H9 (cell line): Measurements from ENCODE around the gene CLINT1. TPM values are rescaled to one million over a fixed set of nuclear protein-coding genes. Genes with fewer than 3 reads are reported as not detected.

ENCODE experiments used
- DNase-seq: peaks from one replicate; pipeline ENCODE4 v3.0.0-alpha.2; 2017
- H2AFZ ChIP-seq: one replicate; pipeline ENCODE4 v1.6.1; 2013; ENCODE audit warnings: mild to moderate bottlenecking, low read length, control low read depth, moderate library complexity
- H2AK5ac ChIP-seq: 2 replicates; pipeline ENCODE4 v1.6.1; 2013; ENCODE audit warnings: low read length, control low read depth, mixed read lengths; ENCODE audit not compliant: insufficient read length
- H2BK120ac ChIP-seq: one replicate; pipeline ENCODE4 v1.6.1; 2013; ENCODE audit warnings: low read depth, mild to moderate bottlenecking, low read length, control low read depth, inconsistent platforms; ENCODE audit not compliant: poor library complexity, severe bottlenecking
- H2BK12ac ChIP-seq: 2 replicates; pipeline ENCODE4 v1.6.1; 2013; ENCODE audit warnings: low read length, control low read depth, mixed read lengths, low read depth; ENCODE audit not compliant: insufficient read length
- H2BK15ac ChIP-seq: 2 replicates; pipeline ENCODE4 v1.6.1; 2013; ENCODE audit warnings: low read depth, low read length, control low read depth
- H2BK20ac ChIP-seq: one replicate; pipeline ENCODE4 v1.6.1; 2013; ENCODE audit warnings: low read depth, mild to moderate bottlenecking, low read length, control low read depth, inconsistent platforms; ENCODE audit not compliant: poor library complexity, severe bottlenecking
- H2BK5ac ChIP-seq: 2 replicates; pipeline ENCODE4 v1.6.1; 2013; ENCODE audit warnings: low read length, control low read depth, mixed read lengths; ENCODE audit not compliant: insufficient read length
- H3K14ac ChIP-seq: 2 replicates; pipeline ENCODE4 v1.6.1; 2013; ENCODE audit warnings: low read length, control low read depth; ENCODE audit not compliant: insufficient read depth
- H3K18ac ChIP-seq: 2 replicates; pipeline ENCODE4 v1.6.1; 2013; ENCODE audit warnings: low read depth, mild to moderate bottlenecking, mixed read lengths, low read length, control low read depth; ENCODE audit not compliant: insufficient read length
- H3K23ac ChIP-seq: 2 replicates; pipeline ENCODE4 v1.6.1; 2013; ENCODE audit warnings: low read length, control low read depth, mixed read lengths, low read depth; ENCODE audit not compliant: insufficient read length
- H3K23me2 ChIP-seq: 2 replicates; pipeline ENCODE4 v1.6.1; 2013; ENCODE audit warnings: low read depth, mild to moderate bottlenecking, mixed read lengths, low read length, control low read depth; ENCODE audit not compliant: insufficient read length, poor library complexity, severe bottlenecking
- H3K27ac ChIP-seq: 2 replicates; pipeline ENCODE4 v1.5.1; 2013; ENCODE audit warnings: low read length, control low read depth, mixed read lengths, low read depth; ENCODE audit not compliant: insufficient read length
- H3K27me3 ChIP-seq: 2 replicates; pipeline ENCODE4 v1.6.1; 2013; ENCODE audit warnings: low read length, control low read depth, inconsistent platforms; ENCODE audit not compliant: insufficient read depth
- H3K4ac ChIP-seq: 2 replicates; pipeline ENCODE4 v1.6.1; 2013; ENCODE audit warnings: low read depth, mild to moderate bottlenecking, control low read depth, inconsistent platforms, low read length, moderate library complexity
- H3K4me1 ChIP-seq: 2 replicates; pipeline ENCODE4 v1.6.1; 2013; ENCODE audit warnings: low read length, control low read depth, inconsistent platforms; ENCODE audit not compliant: insufficient read depth
- H3K4me2 ChIP-seq: 2 replicates; pipeline ENCODE4 v1.6.1; 2013; ENCODE audit warnings: low read length, control low read depth, mixed read lengths; ENCODE audit not compliant: insufficient read length, insufficient read depth
- H3K56ac ChIP-seq: 2 replicates; pipeline ENCODE4 v1.6.1; 2013; ENCODE audit warnings: low read depth, mild to moderate bottlenecking, mixed read lengths, low read length, control low read depth; ENCODE audit not compliant: insufficient read length
- H3K79me1 ChIP-seq: 2 replicates; pipeline ENCODE4 v1.6.1; 2013; ENCODE audit warnings: low read depth, mild to moderate bottlenecking, moderate library complexity, low read length, control low read depth, inconsistent platforms; ENCODE audit not compliant: insufficient read depth, poor library complexity, severe bottlenecking
- H3K79me2 ChIP-seq: 2 replicates; pipeline ENCODE4 v1.6.1; 2013; ENCODE audit warnings: low read length, control low read depth, inconsistent platforms; ENCODE audit not compliant: insufficient read depth
- H3K9ac ChIP-seq: 2 replicates; pipeline ENCODE4 v1.6.1; 2013; ENCODE audit warnings: low read length, control low read depth, mixed read lengths; ENCODE audit not compliant: insufficient read length; ENCODE audit errors: extremely low read depth
- H3K9me3 ChIP-seq: one replicate; pipeline ENCODE4 v1.6.1; 2013; ENCODE audit warnings: low read depth, low read length, inconsistent platforms; ENCODE audit not compliant: control insufficient read depth
- H3T11ph ChIP-seq: one replicate; pipeline ENCODE4 v1.6.1; 2013; ENCODE audit warnings: mild to moderate bottlenecking, low read length, control low read depth, inconsistent platforms
- H4K20me1 ChIP-seq: one replicate; pipeline ENCODE4 v1.6.1; 2013; ENCODE audit not compliant: control insufficient read depth, insufficient read length, insufficient read depth
- H4K5ac ChIP-seq: 2 replicates; pipeline ENCODE4 v1.6.1; 2013; ENCODE audit warnings: low read depth, mild to moderate bottlenecking, mixed read lengths, low read length, control low read depth; ENCODE audit not compliant: insufficient read length
- H4K8ac ChIP-seq: replicated peaks from 2 replicates; pipeline ENCODE4 v1.6.1; 2013; ENCODE audit warnings: low read length, control low read depth, mixed read lengths, low read depth; ENCODE audit not compliant: insufficient read length
- H4K91ac ChIP-seq: 2 replicates; pipeline ENCODE4 v1.6.1; 2013; ENCODE audit warnings: low read depth, mild to moderate bottlenecking, moderate library complexity, mixed read lengths, low read length, control low read depth; ENCODE audit not compliant: insufficient read length
- H3K27ac Mint-ChIP-seq, 3 experiments: 2 replicates in 2 of 3; 3 replicates in 1 of 3; pipeline ENCODE4 v1.8.0; 2020 to 2021; ENCODE audit warnings: mixed read lengths in 3 of 3, mild to moderate bottlenecking in 1 of 3, moderate library complexity in 1 of 3
- H3K27me3 Mint-ChIP-seq: 2 replicates; pipeline ENCODE4 v1.8.0; 2021; ENCODE audit warnings: low read depth, mild to moderate bottlenecking, moderate library complexity, mixed read lengths
- H3K36me3 Mint-ChIP-seq, 3 experiments: 2 replicates in 2 of 3; 3 replicates in 1 of 3; pipeline ENCODE4 v1.8.0; 2020 to 2021; ENCODE audit warnings: low read depth in 3 of 3, mixed read lengths in 3 of 3; ENCODE audit not compliant: insufficient read depth in 1 of 3
- H3K4me1 Mint-ChIP-seq, 2 experiments: 2 replicates each; pipeline ENCODE4 v1.8.0; 2020; ENCODE audit warnings: mixed read lengths in 2 of 2
- H3K4me3 Mint-ChIP-seq, 2 experiments: 2 replicates in 1 of 2; 3 replicates in 1 of 2; pipeline ENCODE4 v1.8.0; 2020 to 2021; ENCODE audit warnings: mild to moderate bottlenecking in 2 of 2, mixed read lengths in 2 of 2, moderate library complexity in 1 of 2
- H3K9me3 Mint-ChIP-seq, 2 experiments: 2 replicates in 1 of 2; 3 replicates in 1 of 2; pipeline ENCODE4 v1.8.0; 2020; ENCODE audit warnings: mild to moderate bottlenecking in 2 of 2, mixed read lengths in 2 of 2, moderate library complexity in 1 of 2
- CTCF ChIP-seq: fragments of 200-600 bp; sonication (generic); conservative IDR thresholded peaks from 3 replicates; pipeline ENCODE4 v1.8.0; 2021; ENCODE audit warnings: antibody characterized with exemption, mild to moderate bottlenecking
- WGBS: extraction: QIAGEN DNeasy Blood & Tissue Kit; methylation state at CpG from one replicate; pipeline ENCODE4 v1.1.7; 2013; ENCODE audit warnings: missing lambda C conversion rate, low lambda C conversion rate, mixed read lengths; ENCODE audit not compliant: insufficient read length; ENCODE audit errors: extremely low coverage; 5-methylcytosine and 5-hydroxymethylcytosine counted together
- total RNA-seq: library from RNA; stranded (reverse); gene quantifications from 2 replicates; pipeline ENCODE4 v1.2.1, GENCODE V29; 2021

The CLINT1 gene
- total RNA-seq, 1 experiment from 2014 or later = 79.1 TPM

GRCh38 chr5:157900644-157901043, 41.7 kb upstream of the CLINT1 start:
- H2BK120ac ChIP-seq = no peak overlapping the region
- no CpG with 5 or more reads among the region's 4 CpGs for WGBS
- no peak overlapping the region for H3T11ph ChIP-seq
- Mint-ChIP-seq H3K27ac (peak overlapping the region in 1 of 3 experiments; percentile 42; a peak in 1 of 7 replicates), H3K4me3 (no peak overlapping the region), H3K9me3 (no peaks in the 10 kb centered on the region; a peak in 1 of 5 replicates), H3K36me3 (no peaks in the 10 kb centered on the region), H3K4me1 (peaks cover 10 to 15% of the 10 kb centered on the region in 2 experiments), H3K27me3 (no peaks in the 10 kb centered on the region)
- H3K27me3 ChIP-seq = no peaks in the 10 kb centered on the region
- H2AFZ ChIP-seq = no peak overlapping the region
- no peak overlapping the region for H2BK5ac ChIP-seq
- no peak overlapping the region; the same call in 1 of the 2 replicates for H3K14ac ChIP-seq
- H3K4me1 ChIP-seq = peaks cover 3% of the 10 kb centered on the region; the same call in 1 of the 2 replicates
- no peak for TF ChIP-seq CTCF
- no peak overlapping the region for H3K4me2 ChIP-seq
- no peaks in the 10 kb centered on the region for H3K9me3 ChIP-seq
- H3K23me2 ChIP-seq = no peaks in the 10 kb centered on the region
- H2BK20ac ChIP-seq = no peak overlapping the region
- H3K23ac ChIP-seq = no peak overlapping the region
- no peak overlapping the region for H3K9ac ChIP-seq
- no peaks in the 10 kb centered on the region for H4K20me1 ChIP-seq
- no peak overlapping the region for H2AK5ac ChIP-seq
- DNase-seq = no peak
- H3K79me1 ChIP-seq = no peaks in the 10 kb centered on the region
- H4K8ac ChIP-seq = no peak overlapping the region
- H3K79me2 ChIP-seq = no peaks in the 10 kb centered on the region
- H4K5ac ChIP-seq = no peak overlapping the region
- no peak overlapping the region for H4K91ac ChIP-seq
- H2BK15ac ChIP-seq = no peak overlapping the region
- H3K56ac ChIP-seq = no peak overlapping the region
- H3K4ac ChIP-seq = no peak overlapping the region
- H3K27ac ChIP-seq = no peak overlapping the region
- H2BK12ac ChIP-seq = no peak overlapping the region
- H3K18ac ChIP-seq = no peak overlapping the region
